ENCODE results near the gene FBXW10.
"Not testable (repeated sequence)": the region's sequence is repeated elsewhere in the genome, so short reads cannot be mapped to it uniquely, and the experiment has no call there.

The FBXW10 gene

DNA sequence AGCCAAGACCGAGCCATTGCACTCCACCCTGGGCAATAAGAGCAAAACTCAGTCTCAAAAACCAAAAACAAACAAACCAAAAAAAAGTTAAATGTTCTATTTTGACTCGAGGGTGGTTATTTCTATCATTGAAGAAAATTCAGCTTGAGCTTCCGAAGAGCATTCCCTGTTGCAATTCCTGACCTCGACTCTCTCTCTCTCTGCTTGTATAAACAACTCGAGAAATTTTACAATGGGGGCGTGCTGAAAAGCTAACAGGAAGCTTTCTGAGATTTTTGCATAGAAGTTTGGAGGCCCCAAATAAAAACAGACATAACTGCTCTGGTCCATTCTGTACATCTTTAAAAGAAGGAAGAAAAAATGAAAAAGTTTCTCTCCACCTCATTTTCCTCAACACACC is 3.6 kb downstream of the FBXW10 start:
- in situ Hi-C loops (cut with MboI; ENCODE audit: low sequenced_read_pairs): not testable (repeated sequence)

GRCh38 chr17:18750242-18750641 is 6.4 kb downstream of the FBXW10 start:
- in situ Hi-C loops (cut with MboI; ENCODE audit: low sequenced_read_pairs): not testable (repeated sequence)

DNA sequence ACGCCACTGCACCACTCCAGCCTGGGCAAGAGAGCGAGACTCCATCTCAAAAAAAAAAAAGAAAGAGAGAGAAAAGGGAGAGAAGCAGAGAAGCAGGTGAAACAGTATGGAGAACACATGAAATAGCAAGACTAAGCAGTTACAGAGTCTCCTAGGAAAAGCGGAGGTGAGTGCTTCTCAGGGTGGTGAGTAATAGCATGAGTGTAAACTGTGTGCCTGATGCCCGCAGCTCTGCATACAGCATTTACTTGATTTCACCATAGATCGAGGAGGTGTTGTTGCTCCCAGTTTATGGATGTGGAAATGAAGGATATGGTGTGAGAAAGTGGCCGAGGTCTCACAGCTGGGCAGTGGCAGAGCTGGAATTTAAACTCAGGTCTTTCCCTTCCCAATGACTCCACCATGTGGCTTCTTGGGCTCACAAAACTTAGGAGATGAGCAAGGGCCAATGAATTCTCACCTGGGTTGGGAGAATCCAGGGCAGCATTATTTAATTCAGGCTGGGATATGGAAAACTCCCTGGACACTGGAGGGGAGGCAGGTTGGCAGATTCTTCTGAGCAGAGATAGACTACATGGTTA is 10.1 kb downstream of the FBXW10 start:
- in situ Hi-C loops (cut with MboI; ENCODE audit: low sequenced_read_pairs): not testable (repeated sequence)

GRCh38 chr17:18755969-18756368 is 12.1 kb downstream of the FBXW10 start:
- in situ Hi-C loops (cut with MboI; ENCODE audit: low sequenced_read_pairs): not testable (repeated sequence)

DNA sequence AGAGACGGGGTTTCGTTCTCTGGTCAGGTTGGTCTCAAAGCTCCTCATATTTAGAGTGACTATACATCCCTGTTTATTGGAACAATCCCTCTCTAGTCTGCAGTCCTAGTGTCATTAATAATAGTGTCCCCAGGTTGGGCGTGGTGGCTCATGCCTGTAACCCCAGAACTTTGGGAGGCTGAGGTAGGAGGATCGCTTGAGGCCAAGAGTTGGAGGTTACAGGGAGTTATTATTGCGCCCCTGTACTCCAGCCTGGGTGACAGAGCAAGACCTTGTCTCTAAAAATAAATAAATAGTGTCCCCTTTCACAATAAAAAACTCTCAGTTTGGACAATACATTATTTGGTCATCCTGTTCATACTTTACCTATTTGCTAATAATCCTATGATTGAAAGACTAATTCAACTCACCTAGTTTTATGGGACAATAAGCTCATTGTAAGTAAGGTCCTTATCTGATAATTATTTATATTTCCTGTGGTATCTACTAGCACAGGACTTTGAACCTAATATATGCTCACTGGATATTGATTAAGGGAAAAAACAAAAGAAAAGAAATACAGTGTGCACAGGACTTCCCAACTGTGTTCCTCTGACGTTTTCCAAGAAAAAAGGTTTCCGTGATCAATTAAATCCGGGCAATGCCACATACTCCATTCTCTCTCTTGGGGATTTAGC is 13.7 kb downstream of the FBXW10 start:
- in situ Hi-C loops (cut with MboI; ENCODE audit: low sequenced_read_pairs): not testable (repeated sequence)

DNA sequence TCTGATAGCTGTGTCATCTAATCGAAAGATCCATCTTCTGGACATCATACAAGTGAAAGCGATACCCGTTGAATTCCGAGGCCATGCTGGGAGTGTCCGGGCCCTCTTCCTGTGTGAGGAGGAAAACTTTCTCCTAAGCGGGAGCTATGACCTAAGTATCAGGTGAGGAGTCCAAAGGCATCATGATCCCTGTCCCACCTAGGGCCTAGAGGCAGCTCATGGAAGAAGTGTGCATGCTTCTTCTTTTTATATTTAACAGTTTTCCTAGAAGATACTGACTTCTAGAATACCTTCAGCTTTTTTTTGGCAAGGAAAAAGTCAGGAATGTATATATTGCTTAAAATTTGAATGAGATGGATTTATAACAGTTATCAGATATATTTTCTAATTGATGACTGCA is 14.5 kb downstream of the FBXW10 start:
- in situ Hi-C loops (cut with MboI; ENCODE audit: low sequenced_read_pairs): not testable (repeated sequence)

- in situ Hi-C loops (cut with MboI; ENCODE audit: low sequenced_read_pairs): not testable (repeated sequence)
These were observed 16.4 kb downstream of the FBXW10 start for GRCh38 chr17:18760221-18760620.

GRCh38 chr17:18770572-18770971 is 26.7 kb downstream of the FBXW10 start:
- in situ Hi-C loops (cut with MboI; ENCODE audit: low sequenced_read_pairs): not testable (repeated sequence)

GRCh38 chr17:18771066-18771465 is 27.2 kb downstream of the FBXW10 start:
- in situ Hi-C loops (cut with MboI; ENCODE audit: low sequenced_read_pairs): not testable (repeated sequence)

DNA sequence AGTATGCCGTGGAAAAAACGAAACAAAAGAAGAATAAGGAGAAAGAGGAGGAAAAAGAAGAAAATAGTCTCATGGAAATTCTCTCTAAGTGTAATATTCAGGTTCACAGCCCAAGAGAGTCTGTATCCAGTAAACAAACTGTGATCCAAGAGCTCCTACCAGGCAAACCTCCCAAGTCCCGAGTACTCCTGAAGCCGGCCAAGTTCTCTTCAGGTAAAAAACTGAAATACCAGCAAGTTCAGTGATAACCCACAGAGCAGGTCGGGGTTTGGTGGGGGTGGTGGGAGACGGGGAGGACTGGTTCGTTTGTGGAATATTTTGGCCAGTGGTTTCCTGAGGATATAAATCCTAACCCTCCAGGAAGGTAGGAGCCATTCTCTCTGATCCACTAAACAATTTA is 28.6 kb downstream of the FBXW10 start:
- in situ Hi-C loops (cut with MboI; ENCODE audit: low sequenced_read_pairs): no loop called here

GRCh38 chr17:18780991-18781718 is 37.3 kb downstream of the FBXW10 start, which contains the start of gene TVP23B:
Gene TVP23B (plus strand): TSS chr17:18781183. CDS start chr17:18781294, 111 bp downstream.
- in situ Hi-C loops (cut with MboI; ENCODE audit: low sequenced_read_pairs): not testable (repeated sequence)

DNA sequence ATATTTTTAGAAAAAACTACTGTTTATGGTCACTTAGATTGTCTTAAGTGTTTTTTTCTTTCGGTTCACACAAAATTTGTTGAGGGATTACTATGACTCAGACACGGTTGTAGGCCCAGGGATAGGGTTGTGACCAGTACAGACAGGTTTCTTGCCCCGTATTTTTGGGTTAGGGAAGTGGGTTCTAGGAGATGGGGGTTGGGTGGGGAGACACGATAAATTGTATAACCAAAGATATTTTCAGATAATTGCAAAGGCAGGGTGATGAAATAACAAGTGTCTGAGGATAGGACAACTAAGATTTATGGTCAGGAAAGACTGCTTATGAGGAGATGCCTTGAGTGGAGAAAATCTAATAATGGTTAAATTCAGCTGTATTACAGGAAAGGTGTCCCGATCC is 38.0 kb downstream of the FBXW10 start:
- in situ Hi-C loops (cut with MboI; ENCODE audit: low sequenced_read_pairs): not testable (repeated sequence)

- in situ Hi-C loops (cut with MboI; ENCODE audit: low sequenced_read_pairs): not testable (repeated sequence)
These were observed 42.1 kb downstream of the FBXW10 start for GRCh38 chr17:18785933-18786332.

DNA sequence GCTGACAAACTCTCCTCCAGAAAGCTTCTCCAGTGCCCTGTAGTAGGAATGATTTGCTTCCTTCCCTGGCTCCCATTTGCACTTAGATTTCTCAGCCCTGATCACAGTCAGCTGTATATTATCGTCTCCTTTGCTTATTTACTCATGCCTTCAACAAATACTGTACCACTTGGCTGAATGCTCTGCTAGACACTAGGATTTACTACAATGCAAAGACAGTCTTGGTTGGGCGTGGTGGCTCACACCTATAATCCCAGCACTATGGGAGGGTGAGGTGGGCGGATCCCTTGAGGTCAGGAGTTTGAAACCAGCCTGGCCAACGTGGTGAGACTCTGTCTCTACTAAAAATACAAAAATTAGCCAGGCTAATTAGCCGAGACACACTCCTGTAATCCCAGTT is 43.0 kb downstream of the FBXW10 start:
- in situ Hi-C loops (cut with MboI; ENCODE audit: low sequenced_read_pairs): not testable (repeated sequence)

DNA sequence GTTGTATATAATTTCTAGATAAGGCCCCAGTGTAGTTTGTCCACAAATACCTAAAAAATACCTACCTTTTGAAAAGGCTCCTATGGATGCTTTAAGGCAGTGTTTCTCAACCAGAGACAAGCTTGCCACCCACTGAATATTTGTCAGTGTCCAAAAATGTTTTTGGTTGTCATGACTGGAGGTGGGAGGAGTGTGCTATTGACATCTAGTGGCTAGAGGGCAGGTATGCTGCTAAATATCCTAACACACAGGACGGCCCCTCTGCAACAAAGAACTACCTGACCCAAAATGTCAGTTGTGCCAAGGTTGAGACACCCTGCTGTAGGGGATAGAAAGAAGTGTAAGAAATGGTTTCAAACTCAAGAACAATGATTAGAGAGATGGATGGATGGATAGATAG is 47.5 kb downstream of the FBXW10 start:
- in situ Hi-C loops (cut with MboI; ENCODE audit: low sequenced_read_pairs): not testable (repeated sequence)

DNA sequence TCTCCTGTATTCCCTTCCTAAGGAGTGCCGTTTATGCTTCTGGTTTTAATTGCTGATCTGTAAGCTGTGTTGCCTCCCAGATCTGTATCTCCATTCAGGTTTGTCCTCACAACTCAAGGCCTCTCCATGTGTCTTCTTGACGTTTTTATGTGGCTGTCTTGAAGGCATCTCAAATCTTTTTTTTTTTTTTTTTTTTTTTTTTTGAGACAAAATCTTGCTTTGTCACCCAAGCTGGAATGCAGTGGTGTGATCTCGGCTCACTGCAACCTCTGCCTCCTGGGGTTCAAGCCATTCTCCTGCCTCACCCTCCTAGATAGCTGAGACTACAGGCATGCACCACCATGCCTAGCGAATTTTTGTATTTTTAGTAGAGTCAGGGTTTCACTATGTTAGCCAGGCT is 51.0 kb downstream of the FBXW10 start:
- in situ Hi-C loops (cut with MboI; ENCODE audit: low sequenced_read_pairs): not testable (repeated sequence)

DNA sequence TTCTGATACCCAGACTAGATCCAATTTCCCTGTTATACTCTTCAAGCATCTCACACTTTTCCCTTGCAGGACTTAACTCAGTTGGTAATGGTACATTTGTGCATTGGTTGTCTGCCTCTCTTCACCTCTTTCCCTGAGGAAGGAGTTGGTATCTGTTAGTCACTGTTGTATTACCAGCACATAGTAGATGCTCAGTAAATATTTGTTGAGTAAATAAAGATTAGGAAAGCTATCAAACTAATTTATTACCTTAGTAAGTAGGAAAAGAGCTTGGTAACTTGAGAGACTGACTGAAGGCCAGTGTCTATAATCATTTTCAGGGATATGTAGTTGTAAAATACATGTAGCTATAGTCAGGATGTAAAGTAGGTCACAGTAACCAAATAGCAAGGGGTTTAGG is 53.0 kb downstream of the FBXW10 start:
- in situ Hi-C loops (cut with MboI; ENCODE audit: low sequenced_read_pairs): not testable (repeated sequence)

- in situ Hi-C loops (cut with MboI; ENCODE audit: low sequenced_read_pairs): not testable (repeated sequence)
These were observed 59.8 kb downstream of the FBXW10 start for GRCh38 chr17:18803458-18804245.

- in situ Hi-C loops (cut with MboI; ENCODE audit: low sequenced_read_pairs): not testable (repeated sequence)
These were observed 72.1 kb downstream of the FBXW10 start for GRCh38 chr17:18815924-18816323.

DNA sequence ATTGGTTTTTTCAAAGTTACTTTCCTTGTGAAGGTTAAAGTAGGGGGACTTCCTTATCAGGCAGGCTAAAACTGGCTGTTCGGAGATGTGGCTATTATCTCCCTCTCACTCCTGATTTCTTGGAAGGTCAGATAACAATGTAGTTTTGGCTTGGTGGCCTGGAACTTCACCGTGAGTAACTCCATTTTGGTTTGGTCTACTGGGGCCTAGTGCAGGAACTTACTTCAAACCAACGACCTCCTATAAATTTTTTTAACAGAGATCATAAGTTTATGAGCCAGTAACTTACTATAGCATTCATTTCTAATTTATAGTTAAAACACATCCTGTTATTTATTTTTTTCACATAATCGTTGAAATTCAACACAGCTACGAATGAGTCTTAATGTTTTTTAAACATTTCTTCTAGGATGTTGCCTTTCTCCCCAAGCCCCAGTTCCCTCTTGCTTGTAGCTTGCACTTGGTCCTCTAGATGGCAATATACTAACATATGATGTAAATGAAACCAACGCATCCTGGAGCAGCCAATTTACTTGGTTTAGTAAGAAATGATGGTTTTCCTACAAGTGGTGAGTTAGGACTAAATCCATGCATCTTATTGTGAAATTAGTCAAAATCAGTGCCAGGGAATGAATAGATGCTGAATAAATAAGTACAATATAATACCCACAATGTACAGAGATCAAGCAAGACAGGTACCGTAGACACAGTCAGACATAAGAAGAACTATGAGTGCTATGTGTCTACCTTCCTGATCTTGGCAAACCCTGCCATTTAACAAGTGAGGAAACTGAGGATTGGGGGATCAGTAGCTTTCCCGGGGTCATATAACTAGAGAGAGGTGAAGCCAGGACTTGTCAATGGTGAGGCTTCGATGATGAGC is 72.9 kb downstream of the FBXW10 start:
- in situ Hi-C loops (cut with MboI; ENCODE audit: low sequenced_read_pairs): not testable (repeated sequence)

All from HL-60/S4 treated with phorbol 12-myristate 13-acetate at 8.2 ng/mL for 4 days and 3 days (cell line).